Activated CD4-positive, alpha-beta T cell treated with anti-CD3 and anti-CD28 coated beads for 48 hours (primary cell): Measurements from ENCODE around the gene COQ8A.
A peak's percentile ranks its signal among the peaks of the same experiment; 100 is the strongest.

Experiments
- DNase-seq: peaks from one replicate; pipeline ENCODE4 v3.0.0-alpha.2; 2020

The COQ8A gene

DNA sequence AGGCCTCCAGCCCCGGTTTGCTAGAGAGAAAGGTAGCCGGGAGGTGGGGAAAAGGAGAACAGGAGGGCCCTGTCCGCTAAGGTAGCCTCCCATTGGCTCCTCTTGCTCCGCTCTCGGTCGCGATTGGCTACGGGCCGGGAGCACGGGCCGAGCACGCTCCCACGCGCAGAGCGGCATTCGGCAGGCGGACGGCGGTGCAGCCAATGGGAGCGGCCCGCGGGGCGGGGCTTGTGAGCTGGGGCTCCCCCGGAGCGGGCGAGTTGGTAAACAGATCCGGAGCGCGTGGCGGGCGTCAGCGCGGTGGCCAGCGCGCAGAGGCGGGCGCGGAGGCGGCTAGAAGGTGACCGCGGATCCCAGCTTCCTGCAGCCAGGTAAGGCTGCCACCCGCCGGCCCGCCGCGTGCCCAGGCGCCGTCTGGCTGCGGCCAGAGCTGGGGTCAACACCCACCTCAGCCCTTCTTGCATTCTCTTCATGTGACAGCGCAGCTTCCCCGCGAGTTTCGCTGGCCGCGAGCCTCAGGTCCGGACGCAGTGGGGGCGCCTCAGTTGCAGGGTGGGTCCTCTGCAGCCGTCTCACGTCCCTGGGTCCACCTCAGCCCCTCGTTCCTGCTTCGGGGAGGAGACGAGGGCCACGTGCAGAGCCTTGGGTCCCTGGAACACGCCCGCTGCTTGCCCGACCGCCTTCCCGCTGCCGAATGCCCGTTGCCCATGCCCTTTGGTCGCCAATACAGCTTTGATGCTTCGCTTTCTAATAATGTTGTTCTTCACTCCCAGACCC lies at the start of gene COQ8A:
TSS of gene COQ8A (plus strand) at position 266 of the 777 bp plus-strand sequence. CDS start 21,092 bp downstream, outside the sequence.
- DNase-seq = peak; percentile 99

DNA sequence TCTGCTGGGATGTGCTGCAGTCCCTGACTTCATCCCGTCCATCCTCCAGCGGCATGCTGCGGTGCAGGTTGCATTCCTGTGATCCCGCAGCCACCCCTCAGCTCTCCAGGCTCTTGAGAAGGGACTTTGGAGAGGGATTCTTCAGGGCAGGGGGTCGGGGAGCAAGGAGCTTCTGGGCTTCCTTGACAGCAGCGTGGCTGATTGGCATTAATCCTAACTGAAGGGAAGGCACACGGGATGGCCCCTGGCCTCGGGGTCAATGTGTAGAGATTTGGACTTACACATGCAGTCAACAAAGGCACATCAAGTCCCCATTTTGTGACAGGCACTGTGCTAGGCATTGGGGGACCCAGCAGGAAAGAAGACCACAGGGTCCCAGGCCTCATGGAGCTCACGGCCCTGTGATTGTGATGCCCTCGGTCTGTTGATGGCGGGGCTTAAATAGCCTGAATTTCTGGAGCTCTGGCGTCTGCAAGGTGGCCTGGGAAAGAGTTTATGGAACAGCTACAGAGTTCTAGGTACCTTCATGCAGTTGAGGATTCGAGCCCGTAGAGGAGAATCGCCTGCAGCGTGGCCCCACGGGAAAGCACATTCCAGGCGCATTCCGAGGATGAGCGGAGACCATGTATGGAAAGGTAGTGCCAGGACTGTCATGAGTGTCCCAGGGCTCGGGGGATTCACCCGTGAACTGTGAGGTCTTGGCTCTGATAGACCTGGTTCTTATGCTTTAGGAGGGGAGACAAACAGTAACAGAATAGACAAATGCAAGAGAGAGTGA lies 49.6 kb upstream of the COQ8A start:
- no peak for DNase-seq

DNA sequence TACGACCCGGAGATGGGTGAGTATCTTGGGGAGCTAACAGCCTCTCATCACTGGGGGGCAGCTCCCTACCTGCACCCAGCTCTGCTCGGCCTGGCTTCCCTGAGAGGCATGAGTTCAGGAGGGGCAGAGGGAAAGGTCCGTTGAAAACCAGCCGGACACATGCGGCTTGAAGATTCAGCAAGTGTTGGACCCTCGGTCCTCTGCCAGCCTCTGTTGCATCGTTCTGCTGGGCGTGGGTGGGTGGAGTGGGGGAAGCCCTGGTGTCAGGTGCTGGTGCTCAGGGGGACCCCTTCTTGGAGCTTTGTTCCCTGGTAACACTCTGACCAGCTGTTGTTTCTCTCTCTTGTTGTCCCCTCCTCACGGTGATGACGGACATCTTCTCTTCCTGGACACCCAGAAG lies 48.7 kb upstream of the COQ8A start:
- no peak for DNase-seq

DNA sequence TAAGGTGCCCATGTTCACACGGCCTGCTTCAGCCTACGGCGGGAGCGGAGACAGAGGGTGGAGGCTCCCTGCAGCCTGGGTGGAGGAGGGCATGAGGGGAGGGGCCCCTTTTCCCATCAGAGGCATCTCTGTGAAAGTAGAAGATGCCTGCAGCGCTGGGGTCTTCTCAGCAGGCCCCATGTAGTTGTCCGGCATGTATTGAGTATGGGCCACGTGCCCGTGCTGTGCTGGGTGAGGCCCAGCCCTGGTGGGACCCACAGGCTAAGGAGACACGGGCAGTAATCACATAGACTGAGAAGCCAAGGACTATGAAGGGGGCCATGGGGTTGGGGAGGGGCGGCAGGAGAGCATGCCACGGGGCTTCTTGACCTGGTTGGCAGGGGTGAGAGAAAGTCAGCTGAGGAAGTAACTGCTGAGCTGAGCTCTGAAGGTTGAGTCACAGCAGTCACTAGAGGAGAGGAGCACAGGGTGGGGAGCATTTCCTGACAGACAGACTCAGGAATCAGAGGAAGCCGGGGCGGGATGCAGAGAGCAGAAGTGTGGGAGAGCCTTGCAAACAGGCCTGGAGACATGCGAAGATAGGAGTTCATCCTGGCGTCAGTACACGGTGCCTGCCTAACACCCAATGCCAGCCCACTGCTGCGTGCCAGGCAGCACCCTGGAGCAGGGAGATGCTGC lies 48.1 kb upstream of the COQ8A start:
- DNase-seq = no peak

- no peak for DNase-seq
Observed at GRCh38 chr1:226892524-226892875, 47.6 kb upstream of the COQ8A start.

GRCh38 chr1:226893936-226894335 lies 46.2 kb upstream of the COQ8A start:
- no peak for DNase-seq

- no peak for DNase-seq
Observed at GRCh38 chr1:226894826-226895225, 45.3 kb upstream of the COQ8A start.

DNA sequence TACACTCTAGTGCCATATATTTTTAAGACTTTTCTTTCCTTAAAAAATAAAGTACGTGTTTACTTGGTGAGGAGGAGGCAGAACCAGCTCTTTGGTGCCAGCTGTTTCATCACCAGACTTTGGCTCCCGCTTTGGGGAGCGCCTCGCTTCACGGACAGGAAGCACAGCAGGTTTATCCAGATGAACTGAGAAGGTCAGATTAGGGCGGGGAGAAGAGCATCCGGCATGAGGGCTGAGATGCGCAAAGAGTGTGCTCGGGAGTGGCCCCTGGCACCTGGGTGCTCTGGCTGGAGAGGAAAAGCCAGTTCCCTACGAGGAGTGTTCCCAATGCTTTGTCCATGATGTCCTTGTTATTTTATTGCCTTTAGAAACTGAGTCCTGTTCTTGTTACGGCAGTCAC lies 44.5 kb upstream of the COQ8A start:
- DNase-seq = no peak

- no peak for DNase-seq
Observed at GRCh38 chr1:226898246-226898645, 41.8 kb upstream of the COQ8A start.

DNA sequence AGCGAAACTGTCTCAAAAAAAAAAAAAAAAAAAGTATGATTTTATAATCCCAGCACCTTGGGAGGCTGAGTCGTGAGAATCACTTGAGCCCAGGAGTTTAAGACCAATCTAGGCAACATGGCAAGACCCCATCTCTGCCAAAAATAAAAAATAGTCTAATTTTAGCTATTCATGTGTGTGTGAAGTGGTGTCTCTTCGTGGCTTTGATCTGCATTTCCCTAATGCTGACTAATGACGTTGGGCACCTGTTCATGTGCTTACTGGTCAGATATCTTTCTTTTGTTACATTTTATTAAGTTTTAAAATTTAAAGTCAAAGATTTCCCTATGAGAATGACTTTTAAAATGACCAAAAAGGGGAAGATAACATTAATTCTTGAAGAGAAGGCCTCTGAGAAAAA lies 38.7 kb upstream of the COQ8A start:
- no peak for DNase-seq

- no peak for DNase-seq
Observed at GRCh38 chr1:226902601-226903000, 37.5 kb upstream of the COQ8A start.

DNA sequence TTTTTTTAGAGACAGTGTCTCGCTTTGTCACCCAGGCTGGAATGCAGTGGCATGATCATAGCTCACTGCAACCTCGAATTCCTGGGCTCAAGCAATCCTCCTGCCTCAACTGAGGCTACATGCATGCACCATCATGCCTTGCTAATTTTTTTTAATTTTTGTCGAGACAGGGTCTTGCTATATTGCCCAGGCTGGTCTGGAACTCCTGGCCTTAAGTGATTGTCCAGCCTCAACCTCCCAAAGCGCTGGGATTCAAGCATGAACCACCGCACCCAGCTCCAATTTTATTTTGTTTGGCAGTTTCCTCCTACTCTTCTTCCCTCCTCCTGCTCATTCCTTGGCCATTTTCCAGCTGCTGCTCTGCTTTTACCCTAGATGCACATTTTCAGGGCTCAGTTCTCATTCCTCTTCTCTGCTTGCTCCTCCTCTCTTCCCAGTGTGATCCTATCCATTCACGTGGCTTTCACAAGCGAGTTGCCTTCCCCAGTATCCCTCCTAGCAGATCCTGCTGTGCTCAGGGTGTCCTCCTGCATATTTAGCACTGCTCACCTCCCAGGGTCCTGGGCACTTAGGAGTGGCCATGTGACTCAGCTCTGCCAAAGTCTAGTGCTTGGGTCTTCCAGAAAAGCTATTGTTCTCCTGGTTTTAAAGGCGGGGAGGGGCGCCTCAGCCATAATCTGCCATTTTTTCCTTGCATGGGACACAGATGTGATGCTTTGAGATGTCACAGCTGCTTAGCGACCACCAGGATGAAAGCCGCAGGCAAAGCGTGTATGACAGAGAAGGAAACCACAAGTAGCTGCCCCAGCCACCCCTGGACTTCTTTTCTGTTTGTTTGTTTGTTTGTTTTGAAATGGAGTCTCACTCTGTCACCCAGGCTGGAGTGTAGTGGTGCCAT lies 36.0 kb upstream of the COQ8A start:
- no peak for DNase-seq

- no peak for DNase-seq
Observed at GRCh38 chr1:226904772-226905171, 35.3 kb upstream of the COQ8A start.

DNA sequence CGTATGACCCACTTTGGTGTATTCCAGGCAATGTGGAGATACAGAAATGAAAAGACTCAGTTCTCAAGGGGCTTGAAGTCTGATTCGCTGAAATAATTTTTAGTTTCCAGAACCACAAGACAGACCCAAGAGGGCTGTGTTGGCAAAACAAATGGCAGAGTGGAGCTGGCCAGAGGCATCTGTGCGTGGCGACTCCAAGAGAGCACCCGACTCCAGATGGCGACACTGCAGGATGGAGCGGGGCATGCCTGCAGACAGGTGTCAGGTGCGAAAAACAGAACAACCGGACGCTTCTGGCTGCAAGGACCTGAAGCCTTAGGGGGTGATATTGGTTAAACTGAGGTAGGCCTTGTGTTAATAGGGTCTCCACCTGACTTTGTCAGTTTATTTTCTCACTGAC lies 31.7 kb upstream of the COQ8A start:
- DNase-seq = no peak

- DNase-seq = no peak
Observed at GRCh38 chr1:226908913-226909312, 31.2 kb upstream of the COQ8A start.

DNA sequence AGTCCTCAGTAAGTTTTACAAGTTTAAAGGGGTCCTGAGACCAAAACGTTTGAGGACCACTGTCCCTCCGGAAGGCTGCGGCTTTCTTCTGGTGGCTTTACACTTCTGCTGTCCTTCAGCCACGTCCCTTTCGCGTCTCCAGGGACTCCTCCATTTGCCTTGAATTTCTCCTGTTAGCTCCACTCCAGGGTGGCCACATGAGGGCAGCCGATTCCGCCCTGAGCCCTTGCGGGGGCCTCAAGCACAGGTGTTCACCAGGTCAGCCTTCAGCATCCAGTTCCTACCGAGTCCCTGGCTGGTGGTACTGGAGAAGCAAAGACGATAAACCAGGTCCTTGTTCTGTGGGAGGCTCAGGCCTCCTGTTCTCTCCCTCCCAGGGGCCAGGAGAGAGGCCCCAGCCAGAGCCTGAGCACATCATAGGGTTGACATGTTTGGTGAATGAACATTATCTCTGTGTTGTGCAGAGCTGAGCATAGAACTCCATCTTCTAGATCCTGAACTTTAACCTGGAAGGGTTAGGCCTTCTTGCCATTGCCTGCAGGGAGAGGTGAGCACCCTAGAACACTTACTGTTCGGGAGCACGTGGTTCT lies 27.4 kb upstream of the COQ8A start:
- peak; percentile 63 for DNase-seq

DNA sequence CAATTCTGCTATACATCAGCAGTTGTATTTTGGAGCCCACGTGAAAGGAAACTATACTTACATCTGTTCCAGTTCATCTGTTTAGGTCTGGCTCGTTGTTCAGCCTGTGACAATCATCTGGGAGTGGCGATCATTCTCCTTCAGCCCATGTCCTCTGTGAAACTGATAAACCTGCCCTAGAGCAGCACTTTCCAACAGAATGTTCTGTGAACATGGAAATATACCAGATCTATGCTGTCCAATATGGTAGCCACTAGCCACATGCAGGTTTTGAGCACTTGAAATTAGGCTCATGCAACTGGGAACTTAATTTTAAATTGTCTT lies 24.5 kb upstream of the COQ8A start:
- no peak for DNase-seq

DNA sequence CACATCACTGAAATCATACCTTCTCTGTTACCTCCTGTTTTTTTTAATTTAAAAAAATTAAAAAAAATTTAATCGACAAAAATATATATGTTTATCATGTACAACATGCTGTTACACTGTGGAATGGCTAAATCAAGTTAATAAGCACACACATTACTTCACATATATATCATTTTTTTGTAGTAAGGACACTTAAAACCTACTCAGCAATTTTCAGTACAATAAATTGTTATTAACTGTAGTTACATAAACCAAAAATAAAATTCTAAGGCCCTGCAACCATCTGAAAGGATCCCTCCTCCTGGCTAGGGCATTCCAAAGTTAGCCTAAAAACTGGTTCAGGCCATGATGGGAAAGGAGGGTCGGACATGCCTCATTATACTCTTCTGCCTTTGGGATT lies 23.6 kb upstream of the COQ8A start:
- no peak for DNase-seq

- no peak for DNase-seq
Observed at GRCh38 chr1:226919587-226919986, 20.5 kb upstream of the COQ8A start.

- no peak for DNase-seq
Observed at GRCh38 chr1:226919995-226920394, 20.1 kb upstream of the COQ8A start.

DNA sequence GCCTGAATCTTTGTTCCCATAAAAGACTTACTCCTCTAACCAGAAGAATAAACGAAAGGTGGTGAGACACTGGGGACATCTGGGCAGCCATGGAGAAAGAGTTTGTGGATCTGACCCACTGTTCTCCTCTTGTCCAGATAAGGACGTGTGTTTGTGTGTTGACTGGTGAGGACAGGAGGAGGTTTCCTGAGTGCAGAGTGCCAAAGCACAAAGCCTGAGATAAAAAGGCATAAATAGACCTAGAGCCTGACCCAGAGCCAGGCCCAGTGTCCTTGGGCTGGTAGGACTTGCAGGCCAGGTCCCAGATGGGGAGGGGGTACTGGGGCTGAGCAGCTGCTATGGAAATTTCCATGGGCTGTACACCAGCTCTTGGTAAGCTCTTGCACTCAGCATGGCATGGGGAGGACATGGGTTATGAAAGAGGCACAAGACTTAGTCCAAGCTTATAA lies 19.6 kb upstream of the COQ8A start:
- DNase-seq = no peak

DNA sequence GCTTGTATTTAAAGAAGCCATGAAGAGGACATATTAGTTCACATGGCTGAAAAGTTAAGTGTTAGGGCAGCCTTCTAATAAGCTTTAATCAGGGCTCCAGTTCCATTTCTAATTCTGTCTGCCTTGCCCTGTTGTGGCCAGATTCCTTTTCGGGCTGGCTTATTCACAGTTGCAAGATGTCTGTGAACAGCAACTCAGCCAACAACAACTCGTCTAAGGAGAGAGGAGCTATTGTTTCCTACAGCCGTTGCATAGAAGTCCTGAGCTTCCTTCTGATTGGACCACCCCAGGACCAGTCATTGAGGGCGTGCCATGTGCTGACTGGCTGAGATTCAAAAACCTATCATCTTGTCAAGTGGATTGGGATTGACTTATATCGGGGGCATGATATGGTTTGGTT lies 18.6 kb upstream of the COQ8A start:
- no peak for DNase-seq
